Cardiac muscle cell (in vitro differentiated cells and primary cell): ENCODE measurements around the gene THBS2. TPM values are rescaled to one million over a fixed set of nuclear protein-coding genes. Genes with fewer than 3 reads are reported as not detected.
A peak's percentile ranks its signal among the peaks of the same experiment; 100 is the strongest.

ENCODE experiments used
- DNase-seq, 2 donors: peaks; one replicate each; pipeline versions ENCODE4 v3.0.0 to v3.0.0-alpha.2; 2010 to 2017; ENCODE audit warnings: low read depth in 1 of 2, low spot score in 1 of 2
- H3K27ac ChIP-seq: fragments of 200-600 bp; sonication (generic); 2 replicates; pipeline ENCODE4 v1.5.1; 2016
- H3K27me3 ChIP-seq: fragments of 200-600 bp; sonication (generic); 2 replicates; pipeline ENCODE4 v1.6.0; 2016; ENCODE audit warnings: control low read depth
- H3K36me3 ChIP-seq: fragments of 200-600 bp; sonication (generic); 2 replicates; pipeline ENCODE4 v1.5.1; 2016; ENCODE audit warnings: control low read depth
- H3K4me1 ChIP-seq: fragments of 200-600 bp; sonication (generic); 2 replicates; pipeline ENCODE4 v1.8.1; 2017; ENCODE audit warnings: low read depth, mild to moderate bottlenecking, mixed run types
- H3K4me3 ChIP-seq: fragments of 200-600 bp; sonication (generic); 2 replicates; pipeline ENCODE4 v1.5.1; 2016; ENCODE audit warnings: mild to moderate bottlenecking
- H3K9me3 ChIP-seq: fragments of 200-600 bp; sonication (generic); 2 replicates; pipeline ENCODE4 v1.5.1; 2017; ENCODE audit warnings: low read depth, mild to moderate bottlenecking, control low read depth
- polyA plus RNA-seq: library from polyadenylated mRNA; unstranded; fragments of >200 nt; fragmentation: Nextera tagmentation; extraction: Ambion mirVana; gene quantifications from 2 replicates; pipeline ENCODE4 v1.2.1, GENCODE V29; 2016
- total RNA-seq: library from RNA; depleted of rRNA; stranded (reverse); fragments of >200 nt; gene quantifications from 2 replicates; pipeline ENCODE4 v1.2.3, GENCODE V29; 2016
- TF ChIP-seq, protein P1 (sequence below): IDR thresholded peaks from 2 replicates; pipeline ENCODE4 v1.5.1; 2012; ENCODE audit warnings: low read depth, mild to moderate bottlenecking, low read length

The THBS2 gene
- total and polyA plus RNA-seq, 2 experiments from 2014 or later: 0.06 to 0.10 TPM

DNA sequence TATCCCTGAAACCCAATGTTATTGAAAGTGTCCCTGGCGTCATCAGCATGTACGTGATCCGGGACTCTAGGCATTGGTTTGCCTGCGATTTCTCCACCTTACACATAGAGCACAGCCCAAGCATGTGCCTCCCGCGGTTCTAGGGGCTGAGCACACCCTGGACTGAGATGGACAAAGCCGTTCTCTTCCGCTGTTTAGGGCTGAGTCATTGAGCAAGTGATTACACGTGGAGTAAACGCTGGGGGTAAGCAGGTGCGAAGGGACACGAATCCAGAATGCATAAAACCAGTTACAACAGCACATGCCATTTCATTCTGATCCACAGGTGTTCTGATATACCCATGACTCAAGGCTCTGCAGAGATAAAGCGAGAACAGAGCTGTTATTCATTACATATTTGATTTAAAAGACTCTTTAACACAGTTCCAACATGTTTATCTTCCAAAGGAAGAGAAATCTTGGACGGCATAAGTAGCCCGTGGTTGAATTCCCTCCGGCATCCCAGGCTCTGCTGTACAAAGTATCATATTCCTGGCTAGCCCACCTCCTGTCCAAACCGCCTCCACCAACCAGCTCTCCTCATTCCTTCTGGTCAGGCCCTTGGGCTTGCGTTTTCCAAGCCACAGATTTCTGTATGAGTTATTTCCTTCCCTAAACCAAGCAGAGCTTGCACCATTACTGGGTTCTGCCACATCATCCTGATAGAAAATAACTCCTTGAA, 36.1 kb upstream of the THBS2 start:
- Histone ChIP-seq H3K27ac (no peak overlapping the region), H3K4me3 (no peak overlapping the region), H3K4me1 (no peaks in the 10 kb centered on the region), H3K9me3 (no peaks in the 10 kb centered on the region), H3K27me3 (no peaks in the 10 kb centered on the region), H3K36me3 (no peaks in the 10 kb centered on the region)
- DNase-seq: peak in 1 of 2 donors; percentile 97
- TF ChIP-seq, protein P1, sequence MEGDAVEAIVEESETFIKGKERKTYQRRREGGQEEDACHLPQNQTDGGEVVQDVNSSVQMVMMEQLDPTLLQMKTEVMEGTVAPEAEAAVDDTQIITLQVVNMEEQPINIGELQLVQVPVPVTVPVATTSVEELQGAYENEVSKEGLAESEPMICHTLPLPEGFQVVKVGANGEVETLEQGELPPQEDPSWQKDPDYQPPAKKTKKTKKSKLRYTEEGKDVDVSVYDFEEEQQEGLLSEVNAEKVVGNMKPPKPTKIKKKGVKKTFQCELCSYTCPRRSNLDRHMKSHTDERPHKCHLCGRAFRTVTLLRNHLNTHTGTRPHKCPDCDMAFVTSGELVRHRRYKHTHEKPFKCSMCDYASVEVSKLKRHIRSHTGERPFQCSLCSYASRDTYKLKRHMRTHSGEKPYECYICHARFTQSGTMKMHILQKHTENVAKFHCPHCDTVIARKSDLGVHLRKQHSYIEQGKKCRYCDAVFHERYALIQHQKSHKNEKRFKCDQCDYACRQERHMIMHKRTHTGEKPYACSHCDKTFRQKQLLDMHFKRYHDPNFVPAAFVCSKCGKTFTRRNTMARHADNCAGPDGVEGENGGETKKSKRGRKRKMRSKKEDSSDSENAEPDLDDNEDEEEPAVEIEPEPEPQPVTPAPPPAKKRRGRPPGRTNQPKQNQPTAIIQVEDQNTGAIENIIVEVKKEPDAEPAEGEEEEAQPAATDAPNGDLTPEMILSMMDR: no peak

DNA sequence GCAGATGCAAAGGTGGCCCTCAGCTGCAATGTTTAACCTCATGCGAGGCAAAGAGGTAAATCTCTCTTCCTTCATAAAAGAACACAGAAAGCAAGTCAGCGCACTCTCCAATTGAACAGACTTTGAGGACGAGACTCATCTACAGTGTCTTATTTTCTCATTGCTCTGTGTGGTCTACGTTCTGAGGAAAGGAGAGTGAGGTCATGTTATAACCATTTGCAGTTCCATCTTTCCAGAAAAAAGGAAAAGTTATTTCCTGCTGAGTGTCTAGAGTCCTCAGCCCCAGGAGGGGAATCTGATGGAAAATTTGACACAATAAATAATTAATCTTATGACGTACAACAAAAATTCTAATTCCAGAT, 35.6 kb upstream of the THBS2 start:
- TF ChIP-seq, protein P1: no peak
- Histone ChIP-seq H3K27ac (no peak overlapping the region), H3K4me3 (no peak overlapping the region), H3K4me1 (no peaks in the 10 kb centered on the region), H3K36me3 (no peaks in the 10 kb centered on the region), H3K9me3 (no peaks in the 10 kb centered on the region), H3K27me3 (no peaks in the 10 kb centered on the region)
- no peak for DNase-seq

DNA sequence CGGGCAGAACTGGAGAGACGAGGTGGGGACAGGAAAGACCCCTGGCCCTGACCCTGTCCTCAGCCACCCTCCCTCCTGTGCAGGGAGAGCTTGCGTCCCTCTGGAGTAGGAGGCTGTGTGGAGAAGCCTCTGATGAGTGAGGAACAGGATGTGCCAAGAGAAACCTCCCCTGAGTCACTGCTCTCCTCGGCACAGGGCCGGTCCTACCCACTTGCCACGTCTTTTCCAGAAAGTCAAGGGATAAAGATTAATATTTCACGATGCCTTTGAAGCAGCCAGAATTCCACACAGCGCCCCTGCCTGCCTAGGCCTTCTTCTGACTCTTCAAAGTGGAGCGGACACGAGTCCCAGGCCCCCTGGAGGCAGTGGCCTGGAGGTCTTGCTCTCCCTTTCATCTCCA, 34.9 kb upstream of the THBS2 start:
- Histone ChIP-seq H3K27ac (no peak overlapping the region), H3K9me3 (no peaks in the 10 kb centered on the region), H3K4me3 (no peak overlapping the region), H3K27me3 (no peaks in the 10 kb centered on the region), H3K4me1 (no peaks in the 10 kb centered on the region), H3K36me3 (no peaks in the 10 kb centered on the region)
- TF ChIP-seq, protein P1: no peak
- peak in 1 of 2 donors; percentile 83 for DNase-seq

DNA sequence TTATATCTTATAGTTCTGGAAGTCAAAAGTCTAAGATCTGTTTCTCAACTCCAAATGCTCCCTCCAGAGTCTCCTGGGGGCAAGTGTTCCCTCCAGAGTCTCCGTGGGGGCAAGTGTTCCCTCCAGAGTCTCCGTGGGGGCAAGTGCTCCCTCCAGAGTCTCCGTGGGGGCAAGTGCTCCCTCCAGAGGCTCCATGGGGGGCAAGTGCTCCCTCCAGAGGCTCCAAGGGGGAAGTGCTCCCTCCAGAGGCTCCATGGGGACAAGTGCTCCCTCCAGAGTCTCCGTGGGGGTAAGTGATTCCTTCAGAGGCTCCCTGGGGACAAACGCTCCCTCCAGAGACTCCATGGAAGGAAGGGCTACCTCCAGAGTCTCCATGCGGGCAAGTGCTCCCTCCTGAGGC, 34.0 kb upstream of the THBS2 start:
- Histone ChIP-seq H3K27ac (no peak overlapping the region), H3K36me3 (no peaks in the 10 kb centered on the region), H3K27me3 (no peaks in the 10 kb centered on the region), H3K4me3 (no peak overlapping the region), H3K9me3 (no peaks in the 10 kb centered on the region), H3K4me1 (no peaks in the 10 kb centered on the region)
- TF ChIP-seq, protein P1: peak; percentile 20
- no peak for DNase-seq

DNA sequence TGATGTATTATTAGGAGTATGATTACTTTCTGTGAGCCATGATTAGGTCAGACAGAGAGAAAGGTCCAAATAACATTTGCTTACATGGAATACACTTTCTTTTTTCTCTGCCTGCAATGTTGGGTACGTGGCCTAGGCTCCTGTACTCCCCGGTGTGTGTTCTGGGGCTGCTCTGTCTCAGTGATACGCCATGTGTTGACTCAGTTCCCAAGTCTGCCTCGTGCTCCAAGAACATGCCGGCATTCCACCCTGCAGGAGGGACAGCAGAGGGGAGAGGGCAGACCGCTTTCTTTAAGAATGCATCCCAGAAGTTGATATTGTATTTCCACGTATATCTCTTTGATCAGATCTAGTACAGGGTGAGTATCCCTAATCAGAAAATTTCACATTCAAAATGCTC, 33.3 kb upstream of the THBS2 start:
- H3K27me3 ChIP-seq: no peaks in the 10 kb centered on the region
- no peak overlapping the region for H3K27ac ChIP-seq
- no peak for DNase-seq
- no peak overlapping the region for H3K4me3 ChIP-seq
- H3K9me3 ChIP-seq: no peaks in the 10 kb centered on the region
- H3K4me1 ChIP-seq: no peaks in the 10 kb centered on the region
- TF ChIP-seq, protein P1: no peak
- H3K36me3 ChIP-seq: no peaks in the 10 kb centered on the region
